ENCODE data around the gene SIRPA.

The SIRPA gene

GRCh38 chr20:1934156-1934555 lies 38.9 kb downstream of the SIRPA start:
- no peak for DNase-seq (ENCODE audit: low read depth)

GRCh38 chr20:1934721-1935573 lies 39.7 kb downstream of the SIRPA start:
- DNase-seq (ENCODE audit: low read depth), result no peak

DNA sequence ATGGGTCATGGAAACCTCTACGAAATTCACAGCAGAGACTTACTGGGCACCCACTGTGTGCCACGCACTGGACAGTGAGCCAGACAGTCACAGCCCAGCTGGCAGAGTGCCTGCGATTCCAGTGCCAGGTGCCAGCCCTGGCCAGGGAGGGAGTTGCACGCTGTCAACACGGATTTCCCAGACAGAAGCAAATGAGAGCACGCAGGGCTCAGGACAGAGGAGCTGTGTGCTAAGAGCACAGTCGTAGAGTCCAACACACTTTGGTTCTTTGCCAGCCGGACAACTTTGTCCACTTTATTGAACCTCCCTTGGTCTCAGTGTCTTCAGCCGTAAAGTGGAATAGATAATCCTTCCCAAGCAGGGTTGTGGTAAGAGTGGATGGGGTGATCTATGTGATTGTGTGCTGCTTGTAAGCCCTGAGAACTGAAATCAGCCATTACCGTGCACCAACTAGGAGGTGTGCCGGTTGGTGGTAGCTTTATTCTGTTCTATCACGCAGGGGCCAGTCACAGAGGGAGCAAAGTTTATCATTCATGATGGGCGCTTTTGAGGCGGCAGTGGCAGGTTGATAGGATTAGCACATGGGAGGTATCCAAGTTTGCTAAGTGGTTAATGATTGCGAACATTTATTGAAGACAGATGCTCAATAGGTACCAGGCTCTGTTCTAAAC lies 40.6 kb downstream of the SIRPA start:
- no peak for DNase-seq (ENCODE audit: low read depth)

- DNase-seq (ENCODE audit: low read depth), result no peak
These were observed 42.2 kb downstream of the SIRPA start for GRCh38 chr20:1937316-1937976.

DNA sequence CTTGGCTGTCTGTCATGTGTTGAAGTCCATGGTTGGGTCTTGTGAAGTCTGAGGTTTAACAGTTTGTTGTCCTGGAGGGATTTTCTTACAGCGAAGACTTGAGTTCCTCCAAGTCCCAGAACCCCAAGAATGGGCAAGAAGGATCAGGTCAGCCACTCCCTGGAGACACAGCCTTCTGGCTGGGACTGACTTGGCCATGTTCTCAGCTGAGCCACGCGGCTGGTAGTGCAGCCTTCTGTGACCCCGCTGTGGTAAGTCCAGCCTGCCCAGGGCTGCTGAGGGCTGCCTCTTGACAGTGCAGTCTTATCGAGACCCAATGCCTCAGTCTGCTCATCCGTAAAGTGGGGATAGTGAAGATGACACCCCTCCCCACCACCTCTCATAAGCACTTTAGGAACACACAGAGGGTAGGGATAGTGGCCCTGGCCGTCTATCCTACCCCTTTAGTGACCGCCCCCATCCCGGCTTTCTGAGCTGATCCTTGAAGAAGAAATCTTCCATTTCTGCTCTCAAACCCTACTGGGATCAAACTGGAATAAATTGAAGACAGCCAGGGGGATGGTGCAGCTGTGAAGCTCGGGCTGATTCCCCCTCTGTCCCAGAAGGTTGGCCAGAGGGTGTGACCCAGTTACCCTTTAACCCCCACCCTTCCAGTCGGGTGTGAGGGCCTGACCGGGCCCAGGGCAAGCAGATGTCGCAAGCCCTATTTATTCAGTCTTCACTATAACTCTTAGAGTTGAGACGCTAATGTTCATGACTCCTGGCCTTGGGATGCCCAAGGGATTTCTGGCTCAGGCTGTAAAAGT lies 43.5 kb downstream of the SIRPA start:
- DNase-seq (ENCODE audit: low read depth), result no peak

- no peak for DNase-seq (ENCODE audit: low read depth)
These were observed 44.0 kb downstream of the SIRPA start for GRCh38 chr20:1939270-1939595.

GRCh38 chr20:1940581-1940980 lies 45.4 kb downstream of the SIRPA start:
- DNase-seq (ENCODE audit: low read depth), result no peak

DNA sequence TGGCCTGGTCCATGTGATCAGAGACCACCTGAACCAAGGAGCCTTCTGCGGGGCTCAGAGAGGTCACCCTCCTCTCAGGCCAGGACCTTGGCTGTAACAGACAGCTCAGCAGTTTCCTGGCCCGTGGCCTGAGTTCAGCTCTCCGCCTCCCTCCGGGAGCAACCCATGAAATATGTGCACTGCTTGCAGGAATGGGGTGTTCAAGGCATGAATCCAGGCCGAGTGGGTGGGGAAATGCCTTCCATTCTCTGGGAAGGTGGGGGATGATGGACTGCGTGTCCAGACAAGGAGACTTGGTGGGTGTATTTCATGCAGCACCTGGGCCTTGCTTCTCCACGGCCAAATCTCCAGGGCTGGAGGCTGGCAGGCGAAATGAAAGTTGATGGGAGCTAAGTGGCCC lies 46.0 kb downstream of the SIRPA start:
- no peak for DNase-seq (ENCODE audit: low read depth)

DNA sequence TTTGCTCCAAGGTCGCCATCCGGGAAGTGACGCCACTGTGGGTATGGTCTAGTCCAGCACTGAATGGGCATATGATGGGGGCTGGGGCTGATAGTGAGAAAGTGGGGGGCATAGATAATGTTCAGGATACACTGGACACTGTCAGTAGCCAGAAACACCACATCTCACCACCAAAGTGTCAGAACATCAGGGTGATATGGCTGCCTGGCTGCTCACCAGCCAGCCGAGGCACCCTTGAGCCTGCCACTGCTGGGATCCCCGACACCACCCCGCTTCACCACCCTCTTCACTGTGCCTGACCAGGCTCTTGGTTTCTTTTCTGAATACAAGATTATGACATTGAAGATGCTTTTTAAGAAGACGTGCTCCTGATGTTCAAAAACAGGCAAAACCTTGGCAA lies 46.9 kb downstream of the SIRPA start:
- no peak for DNase-seq (ENCODE audit: low read depth)

- DNase-seq (ENCODE audit: low read depth), result no peak
These were observed 47.5 kb downstream of the SIRPA start for GRCh38 chr20:1942486-1943274.

GRCh38 chr20:1943275-1944002 lies 48.2 kb downstream of the SIRPA start:
- DNase-seq (ENCODE audit: low read depth), result no peak

GRCh38 chr20:1944345-1945091 lies 49.3 kb downstream of the SIRPA start:
- no peak for DNase-seq (ENCODE audit: low read depth)

DNA sequence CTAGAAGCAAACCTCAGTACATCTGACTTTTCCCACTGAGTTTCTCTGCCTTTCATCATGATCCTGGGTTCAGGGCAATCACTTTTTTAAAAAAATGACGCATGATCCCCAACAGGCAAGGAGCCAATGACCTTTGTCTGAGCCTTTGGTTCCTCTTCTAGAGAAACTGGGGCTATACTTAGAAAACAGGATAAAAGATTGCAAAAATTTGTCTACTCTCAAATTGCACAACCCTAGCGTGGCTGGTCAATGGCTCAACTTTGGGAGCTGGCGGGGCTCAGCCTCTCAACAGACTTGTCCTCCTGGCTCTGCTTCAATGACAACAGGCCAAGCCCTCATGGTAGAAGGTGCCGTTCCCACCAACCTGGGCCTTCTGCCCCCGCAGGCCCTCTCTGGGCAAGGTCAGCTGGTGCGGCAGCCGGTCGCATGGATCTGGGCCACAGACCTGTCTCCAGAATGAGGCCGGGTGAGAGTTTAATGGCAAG lies 50.0 kb downstream of the SIRPA start:
- no peak for DNase-seq (ENCODE audit: low read depth)

DNA sequence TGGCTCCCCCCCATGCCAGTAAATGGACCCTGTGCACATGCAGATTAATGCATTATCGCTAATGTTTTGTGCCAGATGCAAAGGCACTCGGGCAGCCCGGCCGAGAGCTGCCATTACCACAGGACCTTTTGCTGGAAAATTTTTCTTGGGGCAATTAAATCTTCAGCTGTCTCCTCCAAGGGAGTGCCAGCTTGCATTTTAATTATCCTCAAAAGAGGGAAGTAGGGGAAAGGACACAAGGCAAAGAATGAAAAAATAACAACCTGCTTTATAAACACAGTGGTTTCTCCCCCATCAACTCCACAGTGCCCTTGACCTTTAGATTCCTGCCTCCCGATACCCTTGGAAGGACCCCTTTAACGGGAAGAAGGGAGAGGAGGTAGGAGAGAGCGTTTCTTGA lies 50.5 kb downstream of the SIRPA start:
- DNase-seq (ENCODE audit: low read depth), result no peak

- DNase-seq (ENCODE audit: low read depth), result no peak
These were observed 51.2 kb downstream of the SIRPA start for GRCh38 chr20:1946442-1946761.

GRCh38 chr20:1946762-1947534 lies 51.7 kb downstream of the SIRPA start:
- no peak for DNase-seq (ENCODE audit: low read depth)

DNA sequence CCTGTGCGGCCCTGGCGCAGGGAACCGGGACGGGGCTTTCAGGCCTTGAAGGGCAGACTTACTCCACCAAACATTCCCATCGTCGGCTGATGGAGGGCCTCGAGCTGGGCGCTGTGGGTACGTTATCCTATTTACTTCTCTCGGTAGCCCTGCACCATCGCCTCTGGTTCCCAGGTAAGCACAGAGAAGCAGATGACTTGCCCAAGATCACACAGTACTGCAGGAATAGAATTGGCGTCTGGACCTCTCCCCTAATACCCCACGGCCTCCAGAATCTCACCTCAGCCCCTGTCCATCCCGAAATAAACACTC lies 52.3 kb downstream of the SIRPA start:
- no peak for DNase-seq (ENCODE audit: low read depth)

DNA sequence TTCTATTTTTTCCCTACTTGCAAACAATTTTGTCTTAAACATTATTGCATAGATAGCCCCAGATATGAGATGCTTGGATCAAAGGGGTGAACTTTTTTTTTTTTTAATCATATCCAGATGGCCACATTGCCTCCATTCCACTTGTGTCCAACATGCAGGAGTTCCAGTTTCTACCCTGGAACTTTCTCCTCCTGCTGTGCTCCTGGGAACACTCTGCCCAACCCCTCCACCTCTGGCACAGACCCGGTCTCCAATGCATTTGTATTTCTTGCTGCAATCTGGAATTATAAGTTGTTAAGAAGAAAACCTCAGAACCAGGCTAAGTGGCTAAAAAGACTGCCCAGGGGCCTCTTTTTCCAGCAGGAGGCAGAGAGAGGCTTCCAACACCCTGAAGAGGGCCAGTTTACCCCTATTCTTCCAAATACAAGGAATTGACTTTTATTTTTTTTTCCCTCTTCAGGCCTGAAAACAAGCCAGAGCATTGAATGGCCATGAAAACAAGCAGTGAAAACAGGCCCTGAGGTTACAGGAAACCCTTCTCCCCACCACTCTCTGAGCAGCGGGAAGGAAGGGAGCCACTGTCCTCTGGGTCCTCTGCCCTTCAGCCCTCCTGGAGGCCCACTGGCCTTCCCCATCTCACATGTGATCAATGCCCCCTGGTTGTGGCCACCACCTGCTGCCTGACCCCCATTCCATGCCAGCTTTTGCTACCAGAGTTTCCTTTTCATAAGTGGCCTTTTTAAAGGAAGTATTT lies 54.3 kb downstream of the SIRPA start:
- DNase-seq (ENCODE audit: low read depth), result no peak

- DNase-seq (ENCODE audit: low read depth), result no peak
These were observed 55.6 kb downstream of the SIRPA start for GRCh38 chr20:1950836-1951235.
